HuH-7 (cell line): ENCODE data around the gene TRAF1.

Source experiments
- DNase-seq: peaks from one replicate; pipeline ENCODE4 v3.0.0; 2011; ENCODE audit warnings: low spot score

TRAF1 gene

GRCh38 chr9:120870206-120870605 lies 56.4 kb downstream of the TRAF1 start:
- no peak for DNase-seq

GRCh38 chr9:120869726-120870125 lies 56.9 kb downstream of the TRAF1 start:
- DNase-seq = no peak

GRCh38 chr9:120869360-120869687 lies 57.3 kb downstream of the TRAF1 start:
- DNase-seq = no peak

- DNase-seq = peak; percentile 91
Observed at GRCh38 chr9:120868676-120869359, 57.8 kb downstream of the TRAF1 start.

- no peak for DNase-seq
Observed at GRCh38 chr9:120868339-120868675, 58.3 kb downstream of the TRAF1 start.

- no peak for DNase-seq
Observed at GRCh38 chr9:120867676-120868338, 58.8 kb downstream of the TRAF1 start.

- no peak for DNase-seq
Observed at GRCh38 chr9:120866651-120867050, 59.9 kb downstream of the TRAF1 start.

GRCh38 chr9:120865809-120866208 lies 60.8 kb downstream of the TRAF1 start:
- DNase-seq = no peak

- no peak for DNase-seq
Observed at GRCh38 chr9:120865176-120865575, 61.4 kb downstream of the TRAF1 start.

GRCh38 chr9:120864719-120865118 lies 61.9 kb downstream of the TRAF1 start:
- DNase-seq = no peak

GRCh38 chr9:120863833-120864232 lies 62.8 kb downstream of the TRAF1 start:
- DNase-seq = peak; percentile 55

- DNase-seq = no peak
Observed at GRCh38 chr9:120862452-120862851, 64.1 kb downstream of the TRAF1 start.

GRCh38 chr9:120861935-120862334 lies 64.7 kb downstream of the TRAF1 start:
- no peak for DNase-seq

GRCh38 chr9:120860083-120860482 lies 66.5 kb downstream of the TRAF1 start:
- no peak for DNase-seq

GRCh38 chr9:120859361-120859760 lies 67.2 kb downstream of the TRAF1 start:
- DNase-seq = no peak

GRCh38 chr9:120857902-120858301 lies 68.7 kb downstream of the TRAF1 start:
- DNase-seq = no peak

- DNase-seq = no peak
Observed at GRCh38 chr9:120857481-120857880, 69.1 kb downstream of the TRAF1 start.

GRCh38 chr9:120856700-120857099 lies 69.9 kb downstream of the TRAF1 start:
- no peak for DNase-seq

GRCh38 chr9:120855827-120856670 lies 70.5 kb downstream of the TRAF1 start:
- DNase-seq = no peak

- DNase-seq = no peak
Observed at GRCh38 chr9:120854596-120855327, 71.8 kb downstream of the TRAF1 start.

GRCh38 chr9:120853198-120853597 lies 73.4 kb downstream of the TRAF1 start:
- no peak for DNase-seq
